ENCODE results near the gene WDR75. TPM values are rescaled to one million over a fixed set of nuclear protein-coding genes. Genes with fewer than 3 reads are reported as not detected.

Gene WDR75
- total and polyA plus RNA-seq, 9 of the 15 experiments (the other 6 are each of a cell fraction or from before 2014, with no cell fraction given), result 50.9 to 111 (median 76.4) TPM

GRCh38 chr2:189412330-189412953, 28.8 kb upstream of the WDR75 start (continued):
- TF ChIP-seq REST (IDR thresholded peaks at IDR 0.05; ENCODE audit: borderline replicate concordance), result peak; percentile 57; the same call in 1 of the 2 replicates
- no peak for TF ChIP-seq REST (CRISPR knock-in tag; IDR thresholded peaks at IDR 0.05; ENCODE audit: low read depth)
- TF ChIP-seq CBX2 (IDR thresholded peaks at IDR 0.05; ENCODE audit: insufficient read depth, low read length, poor library complexity, severe bottlenecking), result no peak
